ENCODE measurements around the gene UBE2D3. TPM values are rescaled to one million over a fixed set of nuclear protein-coding genes. Genes with fewer than 3 reads are reported as not detected.
A peak's percentile ranks its signal among the peaks of the same experiment; 100 is the strongest.

UBE2D3 gene
- polyA plus RNA-seq, 12 donors, result 267 to 626 (median 287) TPM

GRCh38 chr4:102807345-102807744 lies 20.0 kb downstream of the UBE2D3 start:
- DNase-seq, result no peak

- no peak for DNase-seq
These were observed 27.5 kb downstream of the UBE2D3 start for GRCh38 chr4:102799816-102800215.

GRCh38 chr4:102794999-102795398 lies 32.4 kb downstream of the UBE2D3 start:
- DNase-seq, result no peak

GRCh38 chr4:102792361-102792936 lies 34.9 kb downstream of the UBE2D3 start:
- DNase-seq, result no peak

GRCh38 chr4:102791318-102791835 lies 36.0 kb downstream of the UBE2D3 start:
- DNase-seq, result no peak

- no peak for DNase-seq
These were observed 38.0 kb downstream of the UBE2D3 start for GRCh38 chr4:102789317-102789717.

GRCh38 chr4:102787944-102788343 lies 39.4 kb downstream of the UBE2D3 start:
- no peak for DNase-seq

GRCh38 chr4:102787096-102787881 lies 40.1 kb downstream of the UBE2D3 start:
- DNase-seq, result no peak

- no peak for DNase-seq
These were observed 41.1 kb downstream of the UBE2D3 start for GRCh38 chr4:102786279-102786678.

- no peak for DNase-seq
These were observed 44.3 kb downstream of the UBE2D3 start for GRCh38 chr4:102783006-102783405.

GRCh38 chr4:102781570-102781969 lies 45.8 kb downstream of the UBE2D3 start:
- no peak for DNase-seq

GRCh38 chr4:102780476-102781144 lies 46.7 kb downstream of the UBE2D3 start:
- DNase-seq, result no peak

- no peak for DNase-seq
These were observed 48.1 kb downstream of the UBE2D3 start for GRCh38 chr4:102779204-102779603.

GRCh38 chr4:102778720-102779119 lies 48.6 kb downstream of the UBE2D3 start:
- DNase-seq, result no peak

GRCh38 chr4:102775805-102776204 lies 51.5 kb downstream of the UBE2D3 start:
- DNase-seq, result no peak

GRCh38 chr4:102774254-102774653 lies 53.1 kb downstream of the UBE2D3 start:
- DNase-seq, result no peak

GRCh38 chr4:102772738-102773340 lies 54.5 kb downstream of the UBE2D3 start:
- DNase-seq, result no peak

GRCh38 chr4:102764901-102765300 lies 62.5 kb downstream of the UBE2D3 start:
- no peak for DNase-seq

- no peak for DNase-seq
These were observed 65.4 kb downstream of the UBE2D3 start for GRCh38 chr4:102761906-102762305.

GRCh38 chr4:102761296-102761701 lies 66.1 kb downstream of the UBE2D3 start:
- DNase-seq, result peak; percentile 23

GRCh38 chr4:102760645-102761295 lies 66.6 kb downstream of the UBE2D3 start, which contains the start of gene MANBA:
Gene MANBA, minus strand, starts transcription at chr4:102760968. Its CDS starts 74 bp downstream, at chr4:102760894.
- peak; percentile 85 for DNase-seq
